Measurements from ENCODE around the gene ARHGAP26. TPM values are rescaled to one million over a fixed set of nuclear protein-coding genes. Genes with fewer than 3 reads are reported as not detected.

Gene ARHGAP26
- total RNA-seq, 2 donors from 2014 or later = 27.5 to 80.7 TPM

GRCh38 chr5:143014017-143014651 is 244.0 kb downstream of the ARHGAP26 start:
- DNase-seq (ENCODE audit: low spot score) = no peak
- H3K36me3 ChIP-seq = no peaks in the 10 kb centered on the region
- H3K4me3 ChIP-seq = no peak overlapping the region
- no peak for ATAC-seq (ENCODE audit: insufficient number of reproducible peaks, low FRiP score, low read depth)
- TF ChIP-seq CTCF (IDR thresholded peaks at IDR 0.05) = no peak
- no peaks in the 10 kb centered on the region for H3K27me3 ChIP-seq (replicated peaks; ENCODE audit: insufficient read depth)
- H3K9me3 ChIP-seq = no peaks in the 10 kb centered on the region
- no peaks in the 10 kb centered on the region for H3K4me1 ChIP-seq (ENCODE audit: control insufficient read depth in 1 of 2, low read depth in 2 of 2)
- no peak overlapping the region for H3K27ac ChIP-seq

- H3K36me3 ChIP-seq = no peaks in the 10 kb centered on the region
- H3K4me3 ChIP-seq = no peak overlapping the region
- H3K9me3 ChIP-seq = no peaks in the 10 kb centered on the region
- no peaks in the 10 kb centered on the region for H3K4me1 ChIP-seq (ENCODE audit: control insufficient read depth in 1 of 2, low read depth in 2 of 2)
- DNase-seq (ENCODE audit: low spot score) = no peak
- TF ChIP-seq CTCF (IDR thresholded peaks at IDR 0.05) = no peak
- no peak overlapping the region for H3K27ac ChIP-seq
- ATAC-seq (ENCODE audit: insufficient number of reproducible peaks, low FRiP score, low read depth) = no peak
- H3K27me3 ChIP-seq (replicated peaks; ENCODE audit: insufficient read depth) = no peaks in the 10 kb centered on the region
These were observed 246.8 kb downstream of the ARHGAP26 start for GRCh38 chr5:143016777-143017516.

- no peak overlapping the region for H3K4me3 ChIP-seq
- H3K27ac ChIP-seq = no peak overlapping the region
- no peak for TF ChIP-seq CTCF (IDR thresholded peaks at IDR 0.05)
- no peaks in the 10 kb centered on the region for H3K4me1 ChIP-seq (ENCODE audit: control insufficient read depth in 1 of 2, low read depth in 2 of 2)
- DNase-seq (ENCODE audit: low spot score) = no peak
- no peak for ATAC-seq (ENCODE audit: insufficient number of reproducible peaks, low FRiP score, low read depth)
- H3K9me3 ChIP-seq = no peaks in the 10 kb centered on the region
- H3K36me3 ChIP-seq = no peaks in the 10 kb centered on the region
- no peaks in the 10 kb centered on the region for H3K27me3 ChIP-seq (replicated peaks; ENCODE audit: insufficient read depth)
These were observed 247.4 kb downstream of the ARHGAP26 start for GRCh38 chr5:143017541-143017940.

GRCh38 chr5:143017992-143018391 is 247.8 kb downstream of the ARHGAP26 start:
- ATAC-seq (ENCODE audit: insufficient number of reproducible peaks, low FRiP score, low read depth) (no peak), DNase-seq (ENCODE audit: low spot score) (no peak)
- H3K27ac ChIP-seq = no peak overlapping the region
- TF ChIP-seq CTCF (IDR thresholded peaks at IDR 0.05) = no peak
- H3K4me3 ChIP-seq = no peak overlapping the region
- no peaks in the 10 kb centered on the region for H3K27me3 ChIP-seq (replicated peaks; ENCODE audit: insufficient read depth)
- no peaks in the 10 kb centered on the region for H3K36me3 ChIP-seq
- peaks cover 0 to 2% of the 10 kb centered on the region in 2 donors for H3K4me1 ChIP-seq (ENCODE audit: control insufficient read depth in 1 of 2, low read depth in 2 of 2)
- H3K9me3 ChIP-seq = no peaks in the 10 kb centered on the region

GRCh38 chr5:143019157-143019556 is 249.0 kb downstream of the ARHGAP26 start:
- ATAC-seq (ENCODE audit: insufficient number of reproducible peaks, low FRiP score, low read depth) (no peak), DNase-seq (ENCODE audit: low spot score) (no peak)
- Histone ChIP-seq H3K27ac (no peak overlapping the region), H3K27me3 (replicated peaks; ENCODE audit: insufficient read depth) (no peaks in the 10 kb centered on the region), H3K4me3 (no peak overlapping the region), H3K4me1 (ENCODE audit: control insufficient read depth in 1 of 2, low read depth in 2 of 2) (peaks cover 8 to 13% of the 10 kb centered on the region in 2 donors), H3K9me3 (no peaks in the 10 kb centered on the region), H3K36me3 (no peaks in the 10 kb centered on the region)
- no peak for TF ChIP-seq CTCF (IDR thresholded peaks at IDR 0.05)

Measured in thoracic aorta (tissue), 2 donors.